ENCODE data around the gene SLC3A2.

Gene SLC3A2

DNA sequence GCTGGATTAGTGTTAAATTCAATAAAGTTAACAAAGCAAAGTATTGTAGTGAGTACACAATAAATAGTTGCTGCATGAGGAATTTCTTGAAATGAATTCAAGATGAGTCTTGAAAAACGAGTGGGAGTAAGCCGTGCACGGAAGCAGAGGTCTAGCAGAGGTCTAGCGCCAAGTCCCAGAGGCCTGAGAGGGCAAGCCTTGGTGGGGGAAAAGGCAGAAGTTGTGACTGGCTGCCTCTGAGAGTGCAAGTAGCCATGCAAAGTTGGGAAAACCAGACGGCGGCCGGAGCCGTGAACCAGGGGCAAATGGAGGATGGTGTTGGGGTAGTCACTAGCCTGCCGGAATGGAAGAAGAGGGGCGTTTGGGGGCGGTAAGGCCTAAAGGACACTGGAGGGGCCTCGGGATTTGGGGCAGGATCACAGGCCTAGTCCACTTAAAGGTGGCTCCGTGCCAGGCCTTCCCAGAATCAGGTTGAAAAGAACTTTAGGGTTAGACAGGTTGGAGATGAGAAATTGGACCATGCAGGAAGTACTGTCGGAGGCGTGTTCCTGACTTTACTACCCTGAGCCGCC, 379 bp upstream of the SLC3A2 start:
- peak; percentile 86 for DNase-seq (ENCODE audit: low read depth)

- peak; percentile 98 for DNase-seq (ENCODE audit: low read depth)
Measured at GRCh38 chr11:62881579-62882430, 1.1 kb downstream of the SLC3A2 start.

DNA sequence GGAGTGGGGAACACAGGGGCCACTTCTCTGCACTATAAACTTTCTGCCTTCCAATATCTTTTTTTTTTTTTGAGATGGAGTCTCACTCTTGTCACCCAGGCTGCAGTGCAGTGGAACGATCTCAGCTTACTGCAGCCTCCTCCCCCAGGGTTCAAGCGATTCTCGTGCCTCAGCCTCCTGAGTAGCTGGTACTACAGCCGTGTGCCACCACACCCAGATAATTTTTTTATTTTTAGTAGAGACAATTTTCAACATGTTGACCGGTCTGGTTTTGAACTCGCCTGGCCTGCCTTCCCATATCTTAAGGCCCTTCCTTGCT, 1.7 kb downstream of the SLC3A2 start:
- no peak for DNase-seq (ENCODE audit: low read depth)

- DNase-seq (ENCODE audit: low read depth) = peak; percentile 34
Measured at GRCh38 chr11:62882788-62883501, 2.2 kb downstream of the SLC3A2 start.

GRCh38 chr11:62883673-62884072, 3.0 kb downstream of the SLC3A2 start:
- peak; percentile 49 for DNase-seq (ENCODE audit: low read depth)

DNA sequence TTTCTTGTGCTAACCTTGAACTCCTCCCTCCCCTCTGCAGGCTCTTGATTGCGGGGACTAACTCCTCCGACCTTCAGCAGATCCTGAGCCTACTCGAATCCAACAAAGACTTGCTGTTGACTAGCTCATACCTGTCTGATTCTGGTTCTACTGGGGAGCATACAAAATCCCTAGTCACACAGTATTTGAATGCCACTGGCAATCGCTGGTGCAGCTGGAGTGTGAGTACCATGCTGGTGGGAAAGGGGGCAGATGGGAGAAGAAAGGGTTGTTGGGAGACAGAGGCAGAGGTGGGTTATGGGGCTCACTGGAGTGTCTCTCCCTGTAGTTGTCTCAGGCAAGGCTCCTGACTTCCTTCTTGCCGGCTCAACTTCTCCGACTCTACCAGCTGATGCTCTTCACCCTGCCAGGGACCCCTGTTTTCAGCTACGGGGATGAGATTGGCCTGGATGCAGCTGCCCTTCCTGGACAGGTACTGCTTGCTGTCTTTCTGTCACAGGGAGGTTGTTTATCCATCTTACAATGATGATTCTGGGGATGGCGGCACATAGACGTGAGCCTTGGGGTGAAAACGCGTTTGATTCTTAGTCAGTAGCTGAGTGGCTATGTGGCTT, 4.5 kb downstream of the SLC3A2 start:
- no peak for DNase-seq (ENCODE audit: low read depth)

DNA sequence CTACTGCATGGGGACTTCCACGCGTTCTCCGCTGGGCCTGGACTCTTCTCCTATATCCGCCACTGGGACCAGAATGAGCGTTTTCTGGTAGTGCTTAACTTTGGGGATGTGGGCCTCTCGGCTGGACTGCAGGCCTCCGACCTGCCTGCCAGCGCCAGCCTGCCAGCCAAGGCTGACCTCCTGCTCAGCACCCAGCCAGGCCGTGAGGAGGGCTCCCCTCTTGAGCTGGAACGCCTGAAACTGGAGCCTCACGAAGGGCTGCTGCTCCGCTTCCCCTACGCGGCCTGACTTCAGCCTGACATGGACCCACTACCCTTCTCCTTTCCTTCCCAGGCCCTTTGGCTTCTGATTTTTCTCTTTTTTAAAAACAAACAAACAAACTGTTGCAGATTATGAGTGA, 7.7 kb downstream of the SLC3A2 start:
- no peak for DNase-seq (ENCODE audit: low read depth)

GRCh38 chr11:62889126-62889483, 8.4 kb downstream of the SLC3A2 start:
- no peak for DNase-seq (ENCODE audit: low read depth)

DNA sequence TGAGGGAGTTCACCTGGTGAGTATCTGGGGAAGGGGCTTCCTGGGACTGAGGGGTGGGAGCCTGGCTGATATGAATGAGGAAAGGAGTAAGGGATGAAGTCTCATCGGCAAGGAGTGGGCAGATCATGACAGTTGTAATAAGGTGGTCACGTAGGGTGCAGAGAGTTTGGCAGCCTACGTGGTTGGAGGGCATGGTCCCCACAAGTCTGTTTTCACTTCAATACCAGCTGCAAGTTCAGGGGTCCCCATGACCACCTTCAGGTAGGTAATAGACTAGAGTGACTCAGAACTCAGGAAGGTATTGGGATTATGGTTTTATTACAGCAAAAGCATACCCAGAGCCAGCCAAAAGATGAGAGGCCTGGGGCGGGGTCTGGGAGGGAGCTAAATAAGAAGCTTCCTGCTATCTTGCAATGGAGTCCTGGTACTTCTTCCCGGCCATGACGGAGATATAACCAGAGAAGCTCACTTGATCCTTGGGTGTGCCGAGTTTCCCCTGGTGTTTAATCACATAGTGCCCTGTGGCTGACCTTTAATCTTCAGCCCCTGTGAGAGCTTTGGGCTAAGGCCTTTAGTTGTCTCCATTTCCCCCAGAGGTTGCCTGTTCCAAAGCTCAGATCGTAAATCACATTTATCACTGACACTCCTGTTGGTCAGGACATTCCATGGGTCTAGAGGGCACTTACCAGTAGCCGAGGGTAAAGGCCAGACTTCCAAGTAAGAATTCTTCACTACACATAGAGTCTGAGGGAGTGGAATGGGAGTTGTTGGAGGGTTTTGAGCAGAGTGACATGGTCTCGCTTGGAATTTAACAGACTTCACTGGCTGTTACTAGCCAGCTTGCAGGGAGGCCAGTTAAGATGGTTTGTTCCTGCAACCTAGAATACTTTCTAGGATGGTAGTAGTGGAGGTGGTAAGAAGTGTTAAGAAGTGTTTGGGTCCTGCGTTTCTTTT, 9.1 kb downstream of the SLC3A2 start:
- peak; percentile 72 for DNase-seq (ENCODE audit: low read depth)

DNA sequence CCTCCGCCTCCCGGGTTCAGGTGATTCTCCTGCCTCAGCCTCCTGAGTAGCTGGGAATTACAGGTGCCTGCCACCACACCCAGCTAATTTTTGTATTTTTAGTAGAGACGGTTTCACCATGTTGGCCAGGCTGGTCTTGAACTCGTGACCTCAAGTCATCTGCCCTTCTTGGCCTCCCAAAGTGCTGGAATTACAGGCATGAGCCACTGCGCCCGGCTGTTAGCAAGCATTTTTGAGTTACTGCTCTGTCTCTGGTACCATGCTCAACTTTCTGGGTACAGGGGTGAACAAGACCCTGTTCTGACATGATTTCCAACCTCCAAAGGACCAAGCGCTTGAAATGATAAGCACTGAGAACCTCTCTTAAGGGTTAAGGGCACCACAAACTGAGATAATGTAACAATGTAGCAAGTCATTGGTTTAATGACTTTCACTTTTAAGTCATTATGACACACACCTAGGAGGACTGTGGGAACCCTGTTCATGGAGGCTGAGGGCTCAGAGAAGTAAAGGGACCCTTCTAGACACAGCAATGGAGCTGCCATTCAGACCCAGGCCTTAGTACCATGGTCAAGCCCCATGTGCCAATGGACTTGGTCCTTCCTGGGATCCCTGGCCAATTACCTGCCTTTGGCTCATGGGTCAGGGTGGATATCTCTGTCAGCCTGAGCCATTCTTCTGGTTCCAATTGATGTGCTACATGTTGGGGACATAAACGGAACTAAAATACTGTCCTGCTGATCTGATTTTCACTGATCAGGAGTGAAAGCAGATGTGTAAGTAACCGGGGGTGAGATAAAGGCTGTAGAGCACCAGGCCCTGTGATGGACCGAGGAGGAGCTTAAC, 11.6 kb downstream of the SLC3A2 start:
- DNase-seq (ENCODE audit: low read depth) = no peak

DNA sequence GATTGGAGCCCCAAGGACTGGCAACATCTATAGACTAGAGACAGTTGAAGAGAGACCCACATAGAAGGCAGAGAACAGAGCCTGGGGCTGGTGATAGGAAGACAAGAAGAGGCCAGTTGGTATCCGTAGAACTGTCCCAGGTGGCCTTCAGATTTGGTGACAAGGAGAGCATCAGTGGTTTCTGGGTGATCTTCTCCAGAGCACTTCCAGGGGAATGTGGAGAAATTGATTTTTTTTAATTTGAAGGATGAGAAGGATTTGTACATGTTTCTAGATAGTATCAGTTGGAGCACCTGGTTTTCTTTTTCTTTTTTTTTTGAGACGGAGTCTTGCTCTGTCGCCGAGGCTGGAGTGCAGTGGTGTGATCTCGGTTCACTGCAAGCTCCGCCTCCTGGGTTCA, 14.8 kb downstream of the SLC3A2 start:
- DNase-seq (ENCODE audit: low read depth) = no peak

GRCh38 chr11:62896049-62896448, 15.4 kb downstream of the SLC3A2 start:
- no peak for DNase-seq (ENCODE audit: low read depth)

GRCh38 chr11:62897311-62897710, 16.6 kb downstream of the SLC3A2 start:
- no peak for DNase-seq (ENCODE audit: low read depth)

GRCh38 chr11:62898027-62898426, 17.3 kb downstream of the SLC3A2 start:
- DNase-seq (ENCODE audit: low read depth) = no peak

DNA sequence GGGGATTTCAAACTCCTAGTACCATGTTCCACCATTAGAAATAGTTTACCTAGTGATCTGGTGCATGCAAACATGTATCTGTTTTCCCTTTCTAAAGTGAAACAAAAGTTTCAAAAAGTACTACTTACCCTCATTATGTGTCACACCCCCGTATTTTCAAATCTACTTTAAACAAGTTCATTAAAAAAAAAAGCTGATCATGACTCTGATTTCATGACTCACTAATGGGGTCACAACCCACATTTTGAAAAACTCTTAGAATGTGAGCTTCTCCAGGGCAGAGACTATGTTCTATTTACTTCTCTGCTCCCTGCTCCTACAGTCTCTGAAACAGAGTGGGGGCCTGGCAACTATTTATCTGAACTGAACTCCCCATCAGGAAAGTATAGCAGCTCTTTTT, 22.2 kb downstream of the SLC3A2 start:
- DNase-seq (ENCODE audit: low read depth) = peak; percentile 35

DNA sequence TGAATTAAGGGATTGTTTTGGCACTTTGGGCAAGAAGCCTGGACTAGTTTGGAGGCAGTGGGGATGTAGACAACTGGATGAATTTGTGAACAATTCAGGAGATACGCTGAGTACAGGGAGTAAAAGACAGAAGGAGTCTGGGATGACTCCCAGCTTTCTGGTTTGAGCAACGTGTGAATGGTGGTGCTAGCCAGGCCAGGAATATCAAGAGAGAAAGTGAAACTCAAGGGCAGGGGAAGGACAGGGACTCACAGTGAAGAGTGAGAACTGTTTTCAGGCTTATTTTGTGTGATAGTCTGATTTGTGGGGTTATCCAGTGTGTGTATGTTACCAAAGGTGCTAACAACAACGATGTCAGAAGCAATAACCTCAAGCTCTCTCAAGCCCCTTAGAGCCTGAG, 24.6 kb downstream of the SLC3A2 start:
- no peak for DNase-seq (ENCODE audit: low read depth)

- peak; percentile 79 for DNase-seq (ENCODE audit: low read depth)
Measured at GRCh38 chr11:62905927-62906531, 25.3 kb downstream of the SLC3A2 start.

DNA sequence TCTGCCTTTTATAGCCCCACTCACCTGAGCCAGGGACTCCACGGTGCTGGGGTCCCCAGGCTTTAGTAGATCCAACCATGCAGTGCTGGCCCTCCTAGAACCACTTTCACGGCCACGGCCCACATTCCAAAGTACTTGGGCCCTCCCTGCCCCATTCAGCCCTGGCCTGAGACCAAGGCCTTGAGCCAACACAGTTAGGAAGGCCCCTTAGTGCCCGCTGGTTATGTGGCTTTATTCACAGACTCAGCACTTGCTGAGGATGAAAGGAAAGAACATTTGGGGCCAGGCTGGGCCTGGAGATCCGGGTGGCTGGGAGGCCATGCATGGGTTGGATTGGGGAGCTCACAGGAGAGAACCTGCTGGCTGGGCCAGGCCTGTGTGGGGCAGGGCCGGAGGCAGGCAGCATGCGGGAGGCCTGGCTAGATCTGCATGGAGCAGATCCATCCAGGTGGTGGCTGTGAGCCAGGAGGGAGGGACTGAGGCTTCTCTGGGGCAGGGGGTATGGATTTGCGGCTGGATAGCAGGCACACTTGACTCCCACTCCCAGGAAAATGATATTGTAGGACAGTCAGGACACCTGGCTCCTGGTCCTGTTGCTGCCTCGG, 27.9 kb downstream of the SLC3A2 start:
- DNase-seq (ENCODE audit: low read depth) = no peak

GRCh38 chr11:62909107-62909894, 28.6 kb downstream of the SLC3A2 start:
- DNase-seq (ENCODE audit: low read depth) = peak; percentile 78
